Measurements from ENCODE around the gene ANKRD60.

Gene ANKRD60

DNA sequence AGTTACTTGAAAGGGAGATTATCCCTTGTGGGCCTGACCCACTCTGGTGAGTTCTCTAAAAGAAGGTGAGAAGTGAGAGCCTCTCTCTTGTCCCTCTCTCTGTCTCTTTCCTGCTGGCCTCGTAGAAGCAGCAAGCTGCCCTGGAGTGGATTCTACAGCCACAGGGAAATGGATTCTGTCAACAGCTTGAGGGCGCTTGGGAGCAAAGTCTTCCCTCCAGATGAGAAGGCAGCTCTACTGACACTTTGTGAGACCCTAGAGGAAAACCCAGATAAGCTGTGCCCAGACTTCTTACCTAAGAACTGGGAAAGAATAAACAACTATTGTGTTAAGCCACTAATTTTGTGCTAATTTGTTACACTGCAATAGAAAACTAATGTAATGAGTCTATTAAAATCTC, 39.9 kb downstream of the ANKRD60 start:
- no peak for DNase-seq

DNA sequence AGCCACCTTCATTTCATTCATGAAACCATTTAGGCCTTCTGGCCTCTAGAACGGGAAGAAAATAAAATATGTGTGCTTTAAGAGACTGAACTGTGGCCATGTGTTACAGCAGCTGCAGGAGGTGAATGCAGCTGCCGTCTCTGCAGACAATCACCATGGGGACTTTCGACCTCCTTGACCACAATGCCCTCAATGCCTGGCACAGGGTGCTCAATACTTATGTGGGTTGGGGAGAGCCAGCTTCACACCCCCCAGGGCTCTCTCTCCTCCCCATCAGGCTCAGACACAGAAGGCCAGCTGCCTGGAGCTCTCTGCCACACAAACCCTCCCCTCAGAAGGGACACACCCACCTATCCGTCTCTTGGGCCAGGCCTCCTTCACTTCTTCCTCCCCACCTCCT, 43.5 kb downstream of the ANKRD60 start:
- no peak for DNase-seq

DNA sequence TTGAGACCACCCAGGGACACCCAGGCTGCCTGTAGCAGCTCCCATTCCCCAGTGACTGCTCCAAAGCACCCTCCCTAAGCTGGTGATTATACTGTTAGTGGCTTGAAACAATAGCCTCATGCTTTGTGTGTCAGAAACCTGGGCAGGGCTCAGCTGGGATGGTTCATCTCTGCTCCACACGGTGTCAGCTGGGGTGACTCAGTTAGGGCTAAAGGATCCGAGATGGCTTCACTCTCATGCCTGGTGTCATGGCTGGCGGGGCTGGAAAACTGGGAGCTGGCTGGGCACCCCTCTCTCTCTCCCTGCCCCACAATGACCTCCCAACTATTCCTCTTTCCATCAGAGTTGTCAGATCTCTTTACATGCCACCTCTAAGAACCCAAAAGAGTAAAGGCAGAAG, 44.4 kb downstream of the ANKRD60 start:
- DNase-seq: no peak

DNA sequence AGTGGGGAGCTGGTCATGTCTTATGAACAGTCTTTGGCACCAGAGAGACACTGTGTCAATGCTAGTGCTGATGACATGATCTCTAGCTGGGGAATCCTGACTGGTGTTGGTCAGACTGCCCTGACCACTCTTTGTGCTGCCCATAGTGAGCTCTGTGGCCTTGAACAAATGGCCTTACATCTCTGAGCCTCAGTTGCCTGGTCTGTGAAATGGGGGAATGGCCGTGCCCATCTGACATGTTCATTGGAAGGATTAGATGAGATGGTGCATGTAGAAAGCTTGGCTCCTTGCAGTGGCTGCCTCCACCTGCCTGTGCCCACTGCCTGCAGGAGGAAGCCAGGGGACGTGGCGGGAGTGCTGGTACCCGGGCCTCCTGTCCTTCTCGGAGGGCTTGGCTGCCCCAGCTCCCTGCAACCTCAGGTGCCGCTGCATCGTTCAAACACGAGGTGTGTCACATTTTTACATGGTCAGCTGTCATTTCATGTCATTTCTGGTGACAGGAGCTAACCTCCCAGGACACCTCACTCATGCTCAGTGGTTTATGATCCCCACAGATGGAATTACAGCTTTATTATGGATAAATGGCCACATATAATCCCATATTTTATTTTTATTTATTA, 45.8 kb downstream of the ANKRD60 start:
- no peak for DNase-seq

DNA sequence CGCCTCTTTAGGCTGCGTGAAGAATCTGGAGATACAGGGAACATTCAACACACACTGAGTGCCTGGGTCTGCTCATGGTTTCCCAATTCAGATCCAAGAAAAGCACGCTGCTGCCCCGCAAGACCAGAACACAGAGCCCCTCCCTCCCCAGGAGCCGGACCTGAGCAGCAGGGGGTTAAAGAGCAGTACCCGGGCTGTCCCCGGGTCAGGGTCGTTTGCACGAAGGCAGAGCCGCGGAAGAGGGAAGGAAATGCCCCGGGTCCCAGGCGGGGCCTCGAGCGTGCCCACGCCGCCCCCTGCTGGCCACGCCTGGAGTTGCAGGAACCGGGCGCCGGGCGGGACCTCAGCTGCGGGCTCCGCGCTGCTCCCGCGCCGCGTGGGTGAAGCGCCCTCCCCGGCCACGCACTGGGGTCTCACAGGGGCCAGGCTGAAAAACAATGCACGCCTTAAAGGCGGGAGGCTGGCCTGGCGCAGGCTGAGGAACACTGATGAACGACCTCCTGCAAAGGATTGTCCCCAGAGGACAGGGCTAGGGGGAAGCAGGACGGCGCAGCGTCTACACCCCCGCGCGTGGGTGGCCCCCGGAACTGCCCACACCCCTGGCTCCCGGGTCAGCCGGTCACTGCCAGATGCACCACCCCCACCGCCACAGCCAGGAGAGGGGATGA, 48.9 kb downstream of the ANKRD60 start:
- DNase-seq: no peak

DNA sequence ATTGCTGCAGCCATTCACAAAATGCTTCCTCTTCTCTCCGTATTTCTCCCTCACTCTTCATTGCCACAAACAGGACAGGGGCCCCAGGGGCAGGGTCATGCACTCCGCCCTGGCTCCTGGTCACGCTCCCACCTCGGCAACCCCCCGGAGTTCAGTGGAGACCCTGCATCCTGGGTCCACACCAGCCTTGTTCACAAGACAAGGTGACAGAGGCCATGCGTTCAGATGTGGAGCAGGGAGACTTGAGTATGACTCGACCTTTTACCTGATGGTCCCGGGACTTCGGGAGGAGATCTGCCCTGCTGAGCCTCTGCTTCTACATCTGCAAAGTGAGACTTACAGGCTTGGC, 49.4 kb downstream of the ANKRD60 start:
- no peak for DNase-seq

DNA sequence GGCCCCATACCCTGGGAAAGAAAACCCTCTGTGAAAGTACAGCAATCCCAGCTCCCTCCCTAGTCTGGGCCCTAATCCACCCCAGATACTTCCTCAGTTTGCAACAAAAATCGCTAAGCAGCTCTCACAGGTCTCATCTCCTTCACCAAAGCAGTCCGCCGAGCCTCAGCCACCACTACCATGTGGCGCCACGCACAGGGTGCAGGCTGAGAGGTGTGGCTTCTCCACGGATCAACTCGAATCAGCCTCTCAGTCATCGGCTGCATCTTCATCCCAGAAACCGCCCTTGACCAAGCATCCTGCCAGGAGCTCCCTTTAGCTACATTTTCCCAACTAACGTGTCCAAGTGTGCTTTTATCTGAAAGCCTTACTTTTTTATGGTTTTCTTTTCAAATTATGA, 50.7 kb downstream of the ANKRD60 start:
- no peak for DNase-seq

DNA sequence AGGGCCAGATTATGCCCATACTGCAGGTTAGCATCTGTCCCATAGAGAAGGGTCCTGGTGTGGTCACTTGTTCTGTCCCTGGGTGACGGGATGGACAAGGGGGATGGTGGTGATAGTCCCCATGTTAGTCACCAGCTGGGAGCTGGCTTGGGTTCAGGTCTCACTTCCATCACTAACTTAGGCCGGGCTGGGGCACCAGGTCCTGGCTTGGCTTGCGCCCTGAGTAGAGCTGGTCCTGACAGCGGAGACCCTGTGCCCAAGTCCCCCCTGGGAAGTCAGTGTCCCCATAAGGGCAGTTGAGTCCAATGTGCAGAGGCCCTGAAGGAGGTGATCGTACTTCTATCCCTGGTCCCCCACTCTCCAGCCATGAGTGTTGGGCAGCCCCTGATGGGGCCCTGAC, 52.6 kb downstream of the ANKRD60 start:
- DNase-seq: no peak

DNA sequence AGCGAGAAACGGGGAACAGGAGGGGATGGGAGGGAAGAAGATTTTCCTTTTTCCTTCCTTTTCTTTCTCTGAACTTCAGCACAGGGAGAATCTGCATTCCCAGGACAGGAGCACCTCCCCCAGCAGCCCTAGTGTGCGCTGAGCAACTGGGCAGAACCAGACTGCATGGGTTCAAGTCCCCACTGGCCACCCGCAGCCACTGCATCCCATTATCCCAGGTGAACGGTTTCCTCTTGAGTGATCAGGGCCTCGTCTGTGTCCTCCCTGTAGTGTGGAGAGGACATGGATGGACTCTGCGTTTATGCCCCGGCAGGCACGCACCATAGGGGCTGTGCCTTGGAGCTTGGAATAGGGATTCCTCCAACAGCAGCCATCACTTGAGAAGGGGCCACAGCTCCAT, 53.0 kb downstream of the ANKRD60 start:
- DNase-seq: no peak

DNA sequence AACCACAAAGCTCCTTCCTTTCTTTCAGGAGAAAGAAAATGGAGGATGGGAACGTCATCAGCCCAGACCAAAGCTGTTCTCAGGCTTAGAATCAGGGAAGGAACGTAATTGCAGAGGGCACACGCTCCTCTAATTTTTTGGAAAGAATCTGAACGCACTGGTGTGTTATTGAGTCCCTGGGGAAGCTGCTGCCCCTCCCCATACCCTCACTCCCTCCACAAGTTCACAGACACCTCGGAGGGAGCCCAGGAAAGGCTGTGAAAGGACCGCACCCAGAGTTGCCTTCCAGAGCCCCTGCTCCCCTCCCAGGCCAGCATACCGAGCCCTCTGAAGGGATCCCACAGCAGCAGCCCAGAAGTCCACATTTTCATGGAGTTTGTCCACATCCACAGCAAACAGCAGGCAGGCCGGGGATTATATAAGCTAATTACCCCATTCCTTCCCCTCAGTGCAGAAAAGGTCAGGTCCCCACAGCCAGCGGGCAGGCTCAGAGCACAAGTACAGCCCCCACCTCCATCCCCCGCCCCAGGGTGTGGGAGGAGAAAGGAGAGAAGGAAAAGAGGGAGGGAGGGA, 53.7 kb downstream of the ANKRD60 start:
- no peak for DNase-seq

DNA sequence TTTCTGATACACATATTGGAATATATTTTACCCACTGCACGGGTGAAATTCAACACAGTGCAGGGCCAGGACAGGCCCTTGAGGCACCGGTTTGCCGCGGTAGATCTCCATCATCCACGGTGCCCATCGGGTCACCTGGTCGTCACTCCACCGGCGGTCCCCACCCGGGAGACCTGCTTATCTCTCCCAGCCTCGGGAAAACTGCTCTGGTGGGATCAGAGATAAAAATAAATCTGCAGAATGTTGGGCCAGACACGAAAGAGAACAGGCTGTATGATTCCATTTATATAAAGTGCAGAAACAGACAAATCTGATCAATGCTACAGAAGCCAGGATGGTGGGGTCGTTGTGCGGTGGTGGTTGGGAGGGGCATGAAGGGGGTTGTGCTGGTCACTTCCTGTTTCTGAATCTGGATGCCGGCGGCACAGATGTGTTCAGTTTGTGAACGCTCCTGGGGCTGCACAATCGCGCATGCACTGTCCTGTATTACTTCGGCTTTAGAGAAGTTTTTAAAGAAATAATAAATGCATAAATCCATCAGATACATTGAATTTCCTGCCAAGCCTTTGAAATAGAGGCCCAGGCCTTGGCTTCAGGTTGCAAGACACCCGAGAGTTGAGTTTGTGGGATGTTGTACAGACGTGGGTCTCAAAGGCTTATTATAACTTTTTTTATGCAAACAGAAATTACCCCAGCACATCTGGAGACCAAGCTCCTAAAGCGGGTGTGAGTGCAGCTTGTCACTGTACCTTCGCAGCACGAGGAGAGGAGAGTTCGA, 54.3 kb downstream of the ANKRD60 start:
- DNase-seq: no peak

DNA sequence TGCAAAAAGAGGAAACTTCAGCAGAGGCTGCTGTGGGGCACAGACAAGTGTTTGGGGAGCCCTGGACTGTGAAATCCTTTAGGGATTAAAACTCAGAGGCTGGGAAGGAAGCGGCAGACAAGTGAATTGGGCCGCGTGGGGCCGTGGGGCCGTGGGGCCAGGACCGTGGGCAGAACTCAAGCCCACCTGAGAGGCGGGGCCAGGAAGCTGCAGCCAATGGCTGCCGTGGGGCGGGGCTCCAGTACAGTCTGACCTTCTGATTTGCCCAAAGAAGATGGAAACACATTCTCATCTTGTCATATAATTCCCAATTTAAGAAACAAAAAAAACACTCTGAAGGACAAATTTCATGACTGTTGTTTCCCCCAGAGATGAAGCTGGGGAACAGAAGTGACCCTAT, 55.4 kb downstream of the ANKRD60 start:
- no peak for DNase-seq

DNA sequence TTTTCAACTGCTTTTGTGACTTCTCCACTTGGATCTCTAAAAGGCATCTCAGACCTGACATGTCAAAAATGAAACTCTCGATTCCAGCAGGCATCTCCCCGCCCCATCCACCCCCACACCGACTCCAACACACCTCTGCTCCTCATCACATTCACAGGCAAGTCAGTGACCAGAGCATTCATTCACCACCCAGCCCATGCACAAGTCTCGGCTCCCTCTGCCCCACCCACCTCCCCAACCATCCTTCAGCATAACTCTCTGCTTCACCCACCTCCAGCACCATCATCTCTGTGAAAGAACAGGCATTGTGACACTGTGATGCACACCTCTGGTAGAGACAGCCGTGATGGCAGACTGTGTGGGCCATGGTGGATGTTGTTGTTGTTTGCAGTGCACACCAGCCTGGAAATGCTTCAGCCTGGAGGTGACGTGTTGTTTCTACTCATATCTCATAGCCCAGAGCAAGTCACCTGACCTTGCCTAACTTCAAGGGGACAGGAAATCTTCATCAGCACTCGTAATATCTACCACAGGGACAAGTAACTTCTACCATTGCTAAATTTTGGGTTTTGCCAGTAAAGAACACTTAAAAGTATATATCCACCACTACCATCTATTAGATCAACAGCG, 56.5 kb downstream of the ANKRD60 start:
- DNase-seq: no peak

DNA sequence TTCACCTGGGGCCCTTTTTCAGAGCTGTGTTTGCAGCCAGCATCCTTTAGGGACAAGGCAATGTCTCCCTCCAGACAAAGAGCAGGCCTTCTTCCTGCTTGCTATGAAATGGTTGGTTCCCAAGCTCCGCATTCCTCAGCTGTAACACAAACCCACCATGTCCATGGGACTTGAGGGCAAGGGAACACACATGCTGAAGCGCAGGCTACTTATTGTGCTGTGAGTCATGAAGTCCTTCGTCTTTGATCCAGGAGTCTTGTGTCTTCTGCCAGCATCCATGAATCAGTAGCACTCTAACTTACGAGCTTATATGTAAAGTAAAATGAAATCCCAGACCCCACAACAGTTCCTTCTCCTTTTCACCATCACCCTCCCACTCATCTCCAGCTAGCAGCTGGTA, 59.0 kb downstream of the ANKRD60 start:
- no peak for DNase-seq

DNA sequence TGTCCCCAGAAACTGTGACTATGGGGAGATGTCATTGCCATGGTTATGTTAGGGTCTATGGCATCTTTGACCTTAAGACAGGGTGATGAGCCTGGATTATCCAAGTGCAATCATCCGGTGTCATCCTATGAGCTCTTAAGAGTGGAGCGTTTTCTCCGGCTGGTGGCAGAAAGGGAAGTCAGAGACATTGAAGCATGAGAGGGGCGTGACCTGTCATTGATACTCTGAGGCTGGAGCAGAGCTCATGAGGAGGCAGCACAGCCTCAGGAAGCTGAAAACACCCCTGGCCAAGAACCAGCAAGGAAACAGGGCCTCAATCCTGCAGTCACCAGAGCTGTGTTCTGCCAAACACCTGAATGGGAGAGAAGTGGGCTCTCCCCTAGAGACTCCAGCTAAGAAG, 59.6 kb downstream of the ANKRD60 start:
- no peak for DNase-seq

DNA sequence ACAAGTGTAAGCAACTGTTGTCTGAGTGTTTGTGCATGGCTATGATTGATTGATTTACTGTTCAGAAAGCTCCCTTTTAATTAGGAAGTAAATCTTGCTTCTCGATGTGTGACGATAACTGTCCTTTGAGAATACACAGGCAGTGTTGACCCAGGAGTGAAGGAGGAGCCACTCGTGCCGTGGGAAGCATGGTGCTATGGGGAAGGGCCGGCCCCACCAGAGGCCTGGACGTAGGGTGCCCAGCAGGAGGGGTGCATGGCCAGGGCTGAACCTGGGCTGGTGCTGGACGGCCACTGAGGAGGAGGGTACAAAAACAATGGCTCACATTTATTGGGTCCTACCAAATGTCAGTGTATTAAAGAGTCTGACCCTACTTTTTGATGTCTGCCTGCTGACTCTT, 60.7 kb downstream of the ANKRD60 start:
- DNase-seq: no peak
